Measurements from ENCODE around the gene CSTF1.
A peak's percentile ranks its signal among the peaks of the same experiment; 100 is the strongest.

DNA sequence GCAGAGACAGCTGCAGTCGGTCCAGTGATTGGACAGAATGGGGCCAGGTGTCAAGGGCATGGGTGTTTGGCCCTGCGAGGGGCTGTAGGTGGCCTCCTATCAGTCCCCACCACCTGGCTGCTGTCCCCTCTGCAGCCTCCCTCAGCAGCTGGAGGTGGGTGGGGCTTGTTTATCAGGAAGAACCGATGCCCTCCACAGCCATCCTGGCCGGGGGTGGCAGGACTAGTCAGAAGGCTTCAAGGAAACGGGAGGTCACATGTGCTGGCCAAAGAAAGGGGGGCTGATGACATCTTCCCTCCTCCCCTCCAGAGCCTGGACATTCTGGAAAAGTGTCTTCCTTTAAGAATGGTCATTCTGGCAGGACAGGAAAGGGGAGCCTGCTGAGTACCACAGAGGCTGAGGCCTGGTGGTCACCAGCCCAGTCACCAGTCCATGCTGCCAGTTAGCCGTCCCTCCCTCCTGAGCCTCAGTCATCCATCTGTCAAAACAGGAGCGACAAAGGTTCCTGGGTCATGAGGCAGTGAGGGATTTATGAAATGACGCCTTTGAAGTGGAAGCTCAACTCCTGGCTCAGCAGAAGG lies 29.5 kb upstream of the CSTF1 start:
- TF ChIP-seq, protein P1, sequence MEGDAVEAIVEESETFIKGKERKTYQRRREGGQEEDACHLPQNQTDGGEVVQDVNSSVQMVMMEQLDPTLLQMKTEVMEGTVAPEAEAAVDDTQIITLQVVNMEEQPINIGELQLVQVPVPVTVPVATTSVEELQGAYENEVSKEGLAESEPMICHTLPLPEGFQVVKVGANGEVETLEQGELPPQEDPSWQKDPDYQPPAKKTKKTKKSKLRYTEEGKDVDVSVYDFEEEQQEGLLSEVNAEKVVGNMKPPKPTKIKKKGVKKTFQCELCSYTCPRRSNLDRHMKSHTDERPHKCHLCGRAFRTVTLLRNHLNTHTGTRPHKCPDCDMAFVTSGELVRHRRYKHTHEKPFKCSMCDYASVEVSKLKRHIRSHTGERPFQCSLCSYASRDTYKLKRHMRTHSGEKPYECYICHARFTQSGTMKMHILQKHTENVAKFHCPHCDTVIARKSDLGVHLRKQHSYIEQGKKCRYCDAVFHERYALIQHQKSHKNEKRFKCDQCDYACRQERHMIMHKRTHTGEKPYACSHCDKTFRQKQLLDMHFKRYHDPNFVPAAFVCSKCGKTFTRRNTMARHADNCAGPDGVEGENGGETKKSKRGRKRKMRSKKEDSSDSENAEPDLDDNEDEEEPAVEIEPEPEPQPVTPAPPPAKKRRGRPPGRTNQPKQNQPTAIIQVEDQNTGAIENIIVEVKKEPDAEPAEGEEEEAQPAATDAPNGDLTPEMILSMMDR (IDR thresholded peaks at IDR 0.05) = no peak
- peak in 1 of 2 donors; percentile 30 for TF ChIP-seq POLR2A (IDR thresholded peaks at IDR 0.05)

All from adrenal gland (tissue), 5 donors.